Spleen (tissue), 13 donors: ENCODE measurements around the gene EGLN2. TPM values are rescaled to one million over a fixed set of nuclear protein-coding genes. Genes with fewer than 3 reads are reported as not detected.

ENCODE experiments used
- DNase-seq: peaks from one replicate; pipeline ENCODE4 v3.0.0-alpha.2; 2020
- H3K27ac ChIP-seq, 8 donors: fragments of 200-600 bp; sonication (generic) in 7 of 8; 1 replicate in 4 of 8; 2 replicates in 4 of 8; pipeline versions ENCODE4 v1.5.0 to v1.8.0; 2016 to 2021; ENCODE audit warnings: inconsistent platforms in 4 of 8, mild to moderate bottlenecking in 4 of 8, moderate library complexity in 1 of 8
- H3K27me3 ChIP-seq, 7 donors: fragments of 200-600 bp; sonication (generic) in 6 of 7; replicated peaks in 1 of 7; 1 replicate in 4 of 7; 2 replicates in 3 of 7; pipeline versions ENCODE4 v1.5.0 to v1.8.0; 2016 to 2021; ENCODE audit warnings: inconsistent platforms in 3 of 7, mild to moderate bottlenecking in 1 of 7
- H3K36me3 ChIP-seq, 6 donors: fragments of 200-600 bp; sonication (generic) in 5 of 6; 1 replicate in 4 of 6; 2 replicates in 2 of 6; pipeline versions ENCODE4 v1.5.0 to v1.8.0; 2016 to 2021; ENCODE audit warnings: inconsistent platforms in 2 of 6
- H3K4me1 ChIP-seq, 6 donors: fragments of 200-600 bp; sonication (generic) in 5 of 6; 1 replicate in 3 of 6; 2 replicates in 3 of 6; pipeline versions ENCODE4 v1.5.0 to v1.8.0; 2016 to 2021; ENCODE audit warnings: inconsistent platforms in 3 of 6
- H3K4me3 ChIP-seq, 8 donors: fragments of 200-600 bp; sonication (generic) in 7 of 8; 1 replicate in 4 of 8; 2 replicates in 4 of 8; pipeline versions ENCODE4 v1.5.0 to v1.8.0; 2016 to 2021; ENCODE audit warnings: inconsistent platforms in 4 of 8, mild to moderate bottlenecking in 4 of 8, moderate library complexity in 2 of 8
- H3K9me3 ChIP-seq, 8 donors: fragments of 200-600 bp; sonication (generic) in 7 of 8; 1 replicate in 4 of 8; 2 replicates in 4 of 8; pipeline versions ENCODE4 v1.5.0 to v1.8.0; 2016 to 2021; ENCODE audit warnings: inconsistent platforms in 4 of 8
- POLR2A ChIP-seq, 3 donors: fragments of 450-650 bp; IDR thresholded peaks; one replicate each; pipeline ENCODE4 v1.5.1; 2017; ENCODE audit warnings: antibody characterized with exemption in 3 of 3, mild to moderate bottlenecking in 1 of 3
- POLR2AphosphoS5 ChIP-seq, 3 donors: sonication (generic); formaldehyde crosslinking; IDR thresholded peaks; one replicate each; pipeline ENCODE4 v1.5.1; 2017; ENCODE audit warnings: antibody characterized with exemption in 3 of 3
- WGBS, 5 donors: extraction: QIAGEN DNeasy Blood & Tissue Kit in 3 of 5; methylation state at CpG; one replicate each; pipeline versions ENCODE4 v1.1.5 to v1.1.7; 2013 to 2018; 5-methylcytosine and 5-hydroxymethylcytosine counted together
- intact Hi-C: fragments of 100-400 bp; cut with DNase I; formaldehyde crosslinking; loops from one replicate; pipeline ENCODE4 v1.15.0; 2023; ENCODE audit warnings: low total_unique reads
- long read RNA-seq, 2 donors: transcript quantifications; one replicate each; lab custom pipeline, GENCODE V29; 2026
- polyA plus RNA-seq, 3 donors: library from polyadenylated mRNA; stranded (reverse); fragments of 200-250 nt; gene quantifications; one replicate each; pipeline ENCODE4 v1.2.1, GENCODE V29; 2013
- total RNA-seq, 7 donors: library from RNA; depleted of rRNA in 3 of 7; stranded (reverse); fragments of >200 nt in 3 of 7; fragmentation: NEBNext Ultra II Directional in 4 of 7; extraction: Animal tissue kit (Norgen Biotek cat#: 25700) in 4 of 7; gene quantifications; one replicate each; pipeline versions ENCODE4 v1.1.0 to v1.2.1, GENCODE V29; 2016 to 2021
- TF ChIP-seq, protein P1 (sequence below), 11 experiments: fragments of 200-600 bp in 7 of 11; fragments of 450-650 bp in 4 of 11; sonication (generic) in 4 of 11; IDR thresholded peaks in 8 of 11; conservative IDR thresholded peaks in 3 of 11; 1 replicate in 7 of 11; 2 replicates in 4 of 11; pipeline versions ENCODE4 v1.4.0 to v1.8.0; 2016 to 2021; ENCODE audit warnings: antibody characterized with exemption in 11 of 11, inconsistent platforms in 4 of 11, mild to moderate bottlenecking in 1 of 11
- donor health status: healthy with polysubstance abuse.
- donor health status: DM: no; HTN: no; CAD: no; lungs with moderate emphysema.
- donor health status: DM: no; HTN: no; CAD: no.
- donor health status: Bipolar disorder and iron deficiency.
- donor health status: healthy.
- donor health status: DM: no; HTN: no; CAD: no.
- donor health status: DM: yes; HTN: yes; CAD: no.

The EGLN2 gene
- total RNA-seq (100 to 1,000 TPM; 136 to 198 (median 156) TPM), polyA plus RNA-seq (100 to 1,000 TPM; 109 to 238 (median 188) TPM)
- long read RNA-seq, donor 1, transcript EGLN2-207 (5 exons, 2,821 nt): minor isoform, 11 of 83 reads
- long read RNA-seq, donor 1, transcript EGLN2-201 (6 exons, 2,102 nt): major isoform, 15 of 83 reads
- long read RNA-seq, donor 1, partial matches to known transcripts: 51 of 83 reads
- long read RNA-seq, donor 1, other reads (novel, unspliced or antisense): 0 of 83 reads
- long read RNA-seq, donor 2, transcript EGLN2-207 (5 exons, 2,821 nt): minor isoform, 5 of 22 reads
- long read RNA-seq, donor 2, transcript EGLN2-201 (6 exons, 2,102 nt): major isoform, 11 of 22 reads
- long read RNA-seq, donor 2, partial matches to known transcripts: 0 of 22 reads
- long read RNA-seq, donor 2, other reads (novel, unspliced or antisense): 0 of 22 reads

DNA sequence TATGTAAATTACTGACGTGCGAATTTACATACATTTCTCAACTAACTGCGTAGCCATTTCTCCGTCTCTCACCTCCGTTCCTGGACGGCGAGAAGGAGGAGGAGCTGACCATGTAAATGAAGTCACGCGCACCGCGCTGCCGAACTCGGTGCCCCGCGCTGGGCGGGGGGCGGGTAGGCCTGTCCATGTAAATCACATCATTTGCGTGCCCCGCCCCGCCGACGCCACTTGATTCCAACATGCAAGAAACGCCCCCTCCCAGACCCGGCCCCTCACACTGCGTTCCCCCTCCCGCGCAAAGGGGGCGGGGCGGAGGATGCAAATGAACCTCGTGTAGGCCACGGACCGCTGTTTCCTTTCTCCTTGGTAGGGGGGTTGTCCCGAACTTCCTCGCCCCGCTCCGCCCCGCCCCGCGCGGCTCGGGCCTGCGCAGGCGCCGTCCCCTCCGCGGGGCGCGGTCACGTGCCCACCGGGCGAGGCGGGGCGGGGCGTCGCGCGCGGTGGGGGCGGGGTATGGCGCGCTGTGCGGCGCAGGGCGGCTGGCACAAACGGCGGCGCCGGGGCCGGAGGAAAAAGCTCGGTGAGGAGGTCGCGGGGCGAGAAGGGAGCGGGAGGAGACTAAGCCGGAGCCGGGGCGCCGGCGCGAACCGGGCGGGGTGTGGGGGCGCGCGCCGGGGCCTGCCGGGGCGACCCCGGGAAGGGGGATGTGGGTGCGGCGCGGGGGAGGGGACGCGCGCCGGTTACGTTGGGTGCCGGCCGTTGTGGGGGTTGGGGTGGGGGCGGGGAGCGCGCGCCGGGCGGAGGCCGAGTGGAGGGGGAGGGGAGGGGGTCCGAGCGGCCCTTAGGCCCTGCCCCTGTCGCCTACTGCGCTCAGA is at the start of gene EGLN2:
Gene EGLN2, plus strand, starts transcription at position 509 of the 875 bp plus-strand sequence. CDS start 1,382 bp downstream, outside the sequence.
- H3K36me3 ChIP-seq: peaks cover 0 to 60% (median 16%) of the 10 kb centered on the region in 6 donors
- peak; percentile 100 for DNase-seq
- WGBS, 5 donors: 0 to 1% (median 1%) methylated on average over 57 to 110 of the region's 110 CpGs
- peak within 1 kb of the TSS; percentile 88 to 99 (median 94) for H3K27ac ChIP-seq
- H3K9me3 ChIP-seq: no peaks in the 10 kb centered on the region
- H3K27me3 ChIP-seq: no peaks in the 10 kb centered on the region
- TF ChIP-seq, protein P1, sequence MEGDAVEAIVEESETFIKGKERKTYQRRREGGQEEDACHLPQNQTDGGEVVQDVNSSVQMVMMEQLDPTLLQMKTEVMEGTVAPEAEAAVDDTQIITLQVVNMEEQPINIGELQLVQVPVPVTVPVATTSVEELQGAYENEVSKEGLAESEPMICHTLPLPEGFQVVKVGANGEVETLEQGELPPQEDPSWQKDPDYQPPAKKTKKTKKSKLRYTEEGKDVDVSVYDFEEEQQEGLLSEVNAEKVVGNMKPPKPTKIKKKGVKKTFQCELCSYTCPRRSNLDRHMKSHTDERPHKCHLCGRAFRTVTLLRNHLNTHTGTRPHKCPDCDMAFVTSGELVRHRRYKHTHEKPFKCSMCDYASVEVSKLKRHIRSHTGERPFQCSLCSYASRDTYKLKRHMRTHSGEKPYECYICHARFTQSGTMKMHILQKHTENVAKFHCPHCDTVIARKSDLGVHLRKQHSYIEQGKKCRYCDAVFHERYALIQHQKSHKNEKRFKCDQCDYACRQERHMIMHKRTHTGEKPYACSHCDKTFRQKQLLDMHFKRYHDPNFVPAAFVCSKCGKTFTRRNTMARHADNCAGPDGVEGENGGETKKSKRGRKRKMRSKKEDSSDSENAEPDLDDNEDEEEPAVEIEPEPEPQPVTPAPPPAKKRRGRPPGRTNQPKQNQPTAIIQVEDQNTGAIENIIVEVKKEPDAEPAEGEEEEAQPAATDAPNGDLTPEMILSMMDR (IDR thresholded peaks at IDR 0.05 in 8 of 11, conservative IDR thresholded peaks at IDR 0.05 in 3 of 11): peak in 1 of 11 experiments; percentile 13
- TF ChIP-seq POLR2AphosphoS5 (IDR thresholded peaks at IDR 0.05) (peak; percentile 86 to 88 (median 87)), POLR2A (IDR thresholded peaks at IDR 0.05) (peak; percentile 49 to 82 (median 65))
- intact Hi-C loops: no loop called here
- H3K4me1 ChIP-seq: peaks cover 38 to 65% (median 51%) of the 10 kb centered on the region in 6 donors
- H3K4me3 ChIP-seq: peak within 1 kb of the TSS; percentile 77 to 96 (median 88)

DNA sequence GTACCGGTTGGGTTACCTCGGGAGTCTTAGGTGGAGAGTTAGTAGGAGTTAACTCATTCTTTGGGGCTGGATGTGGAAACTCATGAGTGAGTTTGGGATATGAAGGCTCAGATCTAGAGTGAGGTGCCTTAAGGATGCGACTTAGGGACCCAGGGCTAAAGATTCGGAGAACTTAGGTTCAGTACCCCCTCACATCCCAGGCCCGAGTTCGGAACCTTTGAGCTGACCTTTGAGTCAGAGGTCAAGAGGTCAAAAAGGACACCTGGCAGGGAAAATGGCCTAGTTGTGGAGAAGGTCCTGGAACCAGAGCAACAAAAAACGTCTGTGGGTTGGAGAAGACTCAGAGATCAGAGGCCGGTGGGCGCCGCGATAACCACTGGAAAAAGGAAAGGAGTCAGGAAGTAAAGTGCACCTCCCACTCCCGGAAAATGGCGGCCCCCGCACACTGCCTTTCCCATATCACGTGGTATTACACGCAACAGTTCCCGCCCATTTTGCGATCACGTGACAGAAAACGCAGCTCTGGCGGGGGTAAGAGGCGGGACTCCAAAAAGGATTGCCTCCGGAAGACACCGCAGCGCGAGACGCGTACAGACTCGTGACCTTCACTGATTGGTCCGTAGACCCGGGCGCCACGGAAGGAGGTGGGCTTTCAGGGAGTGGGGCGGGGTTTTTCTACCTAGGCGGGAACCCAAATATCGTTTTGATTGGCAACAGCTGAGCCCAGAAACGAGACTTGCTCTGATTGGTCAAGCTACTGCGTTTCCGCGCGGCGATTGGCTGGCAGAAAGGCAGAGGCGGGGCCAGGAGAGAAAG is 48.7 kb upstream of the EGLN2 start, which contains the start of gene ACTMAP:
Gene ACTMAP, minus strand, starts transcription at position 420 of the 816 bp plus-strand sequence. CDS start 674 bp downstream, outside the sequence.
- 1% methylated on average over 43 of the region's 43 CpGs for WGBS, 5 donors
- intact Hi-C loops: loop anchor here (10.0 kb wide), 1 partner anchor 55 kb away; no protein-coding TSS in a partner anchor
- Histone ChIP-seq H3K4me1 (peaks cover 32 to 77% (median 57%) of the 10 kb centered on the region in 6 donors), H3K4me3 (peak within 1 kb of the TSS; percentile 60 to 93 (median 74)), H3K27me3 (no peaks in the 10 kb centered on the region), H3K27ac (peak within 1 kb of the TSS; percentile 93 to 97 (median 96)), H3K36me3 (peaks cover 0 to 14% (median 0%) of the 10 kb centered on the region in 6 donors), H3K9me3 (no peaks in the 10 kb centered on the region)
- DNase-seq: peak; percentile 99
- TF ChIP-seq POLR2A (IDR thresholded peaks at IDR 0.05) (peak in 2 of 3 donors; percentile 40 to 46), POLR2AphosphoS5 (IDR thresholded peaks at IDR 0.05) (peak in 2 of 3 donors; percentile 81 to 93)
- TF ChIP-seq, protein P1 (IDR thresholded peaks at IDR 0.05 in 8 of 11, conservative IDR thresholded peaks at IDR 0.05 in 3 of 11): peak in 2 of 11 experiments; percentile 6 to 40

DNA sequence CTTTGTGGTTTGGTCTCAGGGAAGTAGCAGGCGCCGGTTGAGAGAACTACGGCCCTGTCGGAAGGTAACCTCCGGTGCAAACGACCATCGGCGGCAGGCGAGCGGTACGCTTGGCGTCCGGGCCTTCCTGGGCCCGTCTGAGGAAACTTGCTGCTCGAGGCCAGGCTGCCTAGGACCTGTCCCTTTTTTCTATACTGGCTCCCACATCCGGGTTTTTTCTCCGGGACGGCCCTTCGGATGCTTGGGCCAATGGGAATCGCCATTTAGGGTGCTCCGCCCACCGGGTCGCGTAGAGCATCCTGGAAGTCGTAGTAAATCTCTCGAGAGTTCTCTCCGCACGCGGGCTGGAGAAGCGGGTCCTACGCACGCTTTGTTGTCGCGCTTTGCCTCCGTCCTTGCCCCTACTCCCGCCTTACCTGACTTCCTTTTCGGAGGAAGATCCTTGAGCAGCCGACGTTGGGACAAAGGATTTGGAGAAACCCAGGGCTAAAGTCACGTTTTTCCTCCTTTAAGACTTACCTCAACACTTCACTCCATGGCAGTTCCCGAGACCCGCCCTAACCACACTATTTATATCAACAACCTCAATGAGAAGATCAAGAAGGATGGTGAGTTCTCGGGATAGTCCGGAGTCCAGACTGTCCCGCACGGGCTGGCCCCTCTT is 48.0 kb upstream of the EGLN2 start, which contains the start of gene SNRPA:
Gene SNRPA, plus strand, starts transcription at position 330 of the 664 bp plus-strand sequence. Its CDS starts 206 bp downstream, at position 536.
- no peaks in the 10 kb centered on the region for H3K9me3 ChIP-seq
- H3K27ac ChIP-seq: peak within 1 kb of the TSS; percentile 93 to 97 (median 96)
- H3K27me3 ChIP-seq: no peaks in the 10 kb centered on the region
- H3K4me1 ChIP-seq: peaks cover 40 to 77% (median 60%) of the 10 kb centered on the region in 6 donors
- H3K36me3 ChIP-seq: peaks cover 0 to 21% (median 5%) of the 10 kb centered on the region in 6 donors
- peak within 1 kb of the TSS; percentile 60 to 93 (median 74) for H3K4me3 ChIP-seq
- WGBS, 5 donors: 0 to 1% (median 0%) methylated on average over 46 of the region's 46 CpGs
- peak; percentile 96 for DNase-seq
- intact Hi-C loops: loop anchor here (10.0 kb wide), 1 partner anchor 54 kb away; no protein-coding TSS in a partner anchor
- TF ChIP-seq POLR2AphosphoS5 (IDR thresholded peaks at IDR 0.05) (peak; percentile 93 to 98 (median 97)), POLR2A (IDR thresholded peaks at IDR 0.05) (peak; percentile 52 to 86 (median 66))
- TF ChIP-seq, protein P1 (IDR thresholded peaks at IDR 0.05 in 8 of 11, conservative IDR thresholded peaks at IDR 0.05 in 3 of 11): peak in 1 of 11 experiments; percentile 11
